ENCODE data around the gene SERF2.

The SERF2 gene

DNA sequence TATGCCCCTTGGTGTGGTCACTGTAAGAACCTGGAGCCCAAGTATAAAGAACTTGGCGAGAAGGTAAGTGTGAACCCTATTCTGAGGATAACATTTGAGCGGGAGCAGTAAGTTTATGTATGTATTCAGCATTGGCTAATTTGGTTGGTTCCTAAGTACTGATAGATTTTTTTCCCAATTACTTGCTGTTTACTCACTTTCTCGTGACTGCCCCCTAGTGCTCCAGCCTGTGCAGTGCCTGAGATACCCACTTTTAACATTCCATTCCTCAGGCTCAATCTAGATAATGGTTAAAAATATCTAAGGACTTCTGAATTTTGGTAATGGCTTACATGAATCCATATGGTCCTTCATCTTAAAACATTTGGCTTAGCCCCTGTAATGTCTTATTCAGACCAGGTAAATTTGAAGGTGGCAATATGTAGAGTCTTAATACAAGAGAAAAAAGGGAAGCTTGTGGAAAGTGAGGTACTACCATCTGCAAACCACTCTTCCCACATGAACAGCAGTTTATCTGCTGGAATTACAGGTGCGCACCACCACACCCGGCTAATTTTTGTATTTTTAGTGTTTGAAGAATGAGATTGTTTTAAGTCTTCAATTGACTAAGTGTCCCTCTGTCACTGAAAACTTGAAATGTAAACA, 22.4 kb upstream of the SERF2 start:
- peaks cover 6% of the 10 kb centered on the region for H3K79me1 ChIP-seq (replicated peaks; ENCODE audit: low read length, poor library complexity, severe bottlenecking)
- no peak overlapping the region for H3K23ac ChIP-seq (ENCODE audit: low read length in 2 of 2)
- no peak overlapping the region for H4K8ac ChIP-seq (ENCODE audit: low read length)
- peaks cover 35 to 97% of the 10 kb centered on the region in 2 experiments for H3K36me3 ChIP-seq (ENCODE audit: control insufficient read depth in 1 of 2, insufficient read depth in 2 of 2, low read depth in 1 of 2, low read length in 2 of 2)
- WGBS, result 41% methylated on average over 3 of the region's 5 CpGs
- no peak overlapping the region for H3K4ac ChIP-seq (ENCODE audit: low read depth in 1 of 2, low read length in 2 of 2)
- no peak overlapping the region for H4K91ac ChIP-seq (ENCODE audit: low read length)
- no peak overlapping the region for H2BK15ac ChIP-seq (ENCODE audit: low read depth, poor library complexity, severe bottlenecking)
- H3K9me3 ChIP-seq (ENCODE audit: control insufficient read depth, low read length), result no peaks in the 10 kb centered on the region
- H2BK120ac ChIP-seq (ENCODE audit: low read depth, low read length), result no peak overlapping the region
- H2AFZ ChIP-seq (ENCODE audit: low read depth, low read length), result no peak overlapping the region
- H2AK5ac ChIP-seq (ENCODE audit: low read length, severe bottlenecking), result no peak overlapping the region
- no peak overlapping the region for H2BK12ac ChIP-seq (ENCODE audit: low read length in 2 of 2)
- no peaks in the 10 kb centered on the region for H3K4me1 ChIP-seq (ENCODE audit: control insufficient read depth, insufficient read depth, low read depth, low read length)
- H3K9ac ChIP-seq (ENCODE audit: low read length), result peak overlapping the region; percentile 3
- H3K18ac ChIP-seq (ENCODE audit: low read depth in 1 of 2, low read length in 2 of 2), result no peak overlapping the region
- no peak overlapping the region for H2BK5ac ChIP-seq (ENCODE audit: low read depth, low read length, poor library complexity, severe bottlenecking)
- no peak overlapping the region for H3K4me3 ChIP-seq (ENCODE audit: insufficient read depth in 1 of 2, low read depth in 1 of 2, low read length in 2 of 2)
- no peak overlapping the region for H3K14ac ChIP-seq (ENCODE audit: low read length in 2 of 2)
- no peak overlapping the region for H3K4me2 ChIP-seq (ENCODE audit: low read length, poor library complexity, severe bottlenecking)
- DNase-seq, result peak; percentile 68
- no peak overlapping the region for H3K27ac ChIP-seq (ENCODE audit: low read length, poor library complexity, severe bottlenecking)
- no peaks in the 10 kb centered on the region for H3K27me3 ChIP-seq (ENCODE audit: control insufficient read depth in 1 of 2, insufficient read depth in 1 of 2, low read length in 2 of 2)

GRCh38 chr15:43771816-43772215, 20.3 kb upstream of the SERF2 start:
- Histone ChIP-seq H3K4me3 (ENCODE audit: insufficient read depth in 1 of 2, low read depth in 1 of 2, low read length in 2 of 2) (no peak overlapping the region), H3K4me2 (ENCODE audit: low read length, poor library complexity, severe bottlenecking) (no peak overlapping the region), H3K4ac (ENCODE audit: low read depth in 1 of 2, low read length in 2 of 2) (no peak overlapping the region), H2AK5ac (ENCODE audit: low read length, severe bottlenecking) (no peak overlapping the region), H3K4me1 (ENCODE audit: control insufficient read depth, insufficient read depth, low read depth, low read length) (peaks cover 10% of the 10 kb centered on the region), H3K27ac (ENCODE audit: low read length, poor library complexity, severe bottlenecking) (no peak overlapping the region), H3K14ac (ENCODE audit: low read length in 2 of 2) (no peak overlapping the region), H3K9me3 (ENCODE audit: control insufficient read depth, low read length) (no peaks in the 10 kb centered on the region), H2BK5ac (ENCODE audit: low read depth, low read length, poor library complexity, severe bottlenecking) (no peak overlapping the region), H3K18ac (ENCODE audit: low read depth in 1 of 2, low read length in 2 of 2) (no peak overlapping the region), H2BK12ac (ENCODE audit: low read length in 2 of 2) (no peak overlapping the region), H2BK15ac (ENCODE audit: low read depth, poor library complexity, severe bottlenecking) (no peak overlapping the region), H3K36me3 (ENCODE audit: control insufficient read depth in 1 of 2, insufficient read depth in 2 of 2, low read depth in 1 of 2, low read length in 2 of 2) (peaks cover 35 to 76% of the 10 kb centered on the region in 2 experiments), H4K91ac (ENCODE audit: low read length) (no peak overlapping the region), H3K79me1 (replicated peaks; ENCODE audit: low read length, poor library complexity, severe bottlenecking) (peaks cover 6% of the 10 kb centered on the region), H3K27me3 (ENCODE audit: control insufficient read depth in 1 of 2, insufficient read depth in 1 of 2, low read length in 2 of 2) (no peaks in the 10 kb centered on the region), H3K9ac (ENCODE audit: low read length) (peak overlapping the region; percentile 39), H2BK120ac (ENCODE audit: low read depth, low read length) (no peak overlapping the region), H4K8ac (ENCODE audit: low read length) (no peak overlapping the region), H3K23ac (ENCODE audit: low read length in 2 of 2) (no peak overlapping the region), H2AFZ (ENCODE audit: low read depth, low read length) (no peak overlapping the region)
- DNase-seq, result peak; percentile 28
- 82% methylated on average over 2 of the region's 2 CpGs for WGBS

GRCh38 chr15:43772624-43773023, 19.5 kb upstream of the SERF2 start:
- no peak overlapping the region for H2BK120ac ChIP-seq (ENCODE audit: low read depth, low read length)
- H4K91ac ChIP-seq (ENCODE audit: low read length), result no peak overlapping the region
- peak overlapping the region; percentile 39 for H3K9ac ChIP-seq (ENCODE audit: low read length)
- no peak overlapping the region for H3K18ac ChIP-seq (ENCODE audit: low read depth in 1 of 2, low read length in 2 of 2)
- H3K79me1 ChIP-seq (replicated peaks; ENCODE audit: low read length, poor library complexity, severe bottlenecking), result peaks cover 6% of the 10 kb centered on the region
- no peak overlapping the region for H2BK15ac ChIP-seq (ENCODE audit: low read depth, poor library complexity, severe bottlenecking)
- no peak overlapping the region for H3K23ac ChIP-seq (ENCODE audit: low read length in 2 of 2)
- no peak overlapping the region for H2BK5ac ChIP-seq (ENCODE audit: low read depth, low read length, poor library complexity, severe bottlenecking)
- H2AFZ ChIP-seq (ENCODE audit: low read depth, low read length), result no peak overlapping the region
- no peaks in the 10 kb centered on the region for H3K9me3 ChIP-seq (ENCODE audit: control insufficient read depth, low read length)
- H3K4ac ChIP-seq (ENCODE audit: low read depth in 1 of 2, low read length in 2 of 2), result no peak overlapping the region
- no peak overlapping the region for H3K4me2 ChIP-seq (ENCODE audit: low read length, poor library complexity, severe bottlenecking)
- H3K27me3 ChIP-seq (ENCODE audit: control insufficient read depth in 1 of 2, insufficient read depth in 1 of 2, low read length in 2 of 2), result no peaks in the 10 kb centered on the region
- H3K27ac ChIP-seq (ENCODE audit: low read length, poor library complexity, severe bottlenecking), result no peak overlapping the region
- no peak overlapping the region for H4K8ac ChIP-seq (ENCODE audit: low read length)
- H3K14ac ChIP-seq (ENCODE audit: low read length in 2 of 2), result no peak overlapping the region
- H2AK5ac ChIP-seq (ENCODE audit: low read length, severe bottlenecking), result no peak overlapping the region
- no peak overlapping the region for H3K4me3 ChIP-seq (ENCODE audit: insufficient read depth in 1 of 2, low read depth in 1 of 2, low read length in 2 of 2)
- H3K4me1 ChIP-seq (ENCODE audit: control insufficient read depth, insufficient read depth, low read depth, low read length), result peaks cover 13% of the 10 kb centered on the region
- no peak for DNase-seq
- H2BK12ac ChIP-seq (ENCODE audit: low read length in 2 of 2), result no peak overlapping the region
- H3K36me3 ChIP-seq (ENCODE audit: control insufficient read depth in 1 of 2, insufficient read depth in 2 of 2, low read depth in 1 of 2, low read length in 2 of 2), result peaks cover 27 to 68% of the 10 kb centered on the region in 2 experiments

DNA sequence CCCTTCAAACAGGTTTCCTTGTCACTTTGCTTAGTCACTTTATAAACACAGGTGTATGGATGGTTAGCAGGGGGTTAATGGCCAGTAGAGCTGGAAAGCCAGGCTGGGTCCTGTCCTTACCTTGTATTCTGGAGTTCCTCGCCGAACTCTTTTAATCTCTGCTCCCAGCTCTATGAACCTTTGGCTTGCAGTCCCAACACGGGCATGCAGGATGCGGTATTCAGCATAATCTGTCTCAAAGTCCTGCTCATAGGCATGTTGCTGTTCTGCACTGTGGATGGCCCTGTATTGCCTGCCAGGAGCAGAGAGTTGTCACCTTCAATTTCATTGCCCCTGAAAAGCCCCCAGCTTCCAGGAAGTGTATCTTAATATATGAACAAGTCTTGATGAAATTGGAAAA, 18.1 kb upstream of the SERF2 start:
- no peak overlapping the region for H2AFZ ChIP-seq (ENCODE audit: low read depth, low read length)
- H2BK12ac ChIP-seq (ENCODE audit: low read length in 2 of 2), result no peak overlapping the region
- H3K14ac ChIP-seq (ENCODE audit: low read length in 2 of 2), result no peak overlapping the region
- H3K9ac ChIP-seq (ENCODE audit: low read length), result no peak overlapping the region
- peaks cover 18 to 54% of the 10 kb centered on the region in 2 experiments for H3K36me3 ChIP-seq (ENCODE audit: control insufficient read depth in 1 of 2, insufficient read depth in 2 of 2, low read depth in 1 of 2, low read length in 2 of 2)
- H3K4me1 ChIP-seq (ENCODE audit: control insufficient read depth, insufficient read depth, low read depth, low read length), result peaks cover 14% of the 10 kb centered on the region
- WGBS, result 98% methylated on average over 4 of the region's 4 CpGs
- no peak overlapping the region for H3K4ac ChIP-seq (ENCODE audit: low read depth in 1 of 2, low read length in 2 of 2)
- H2BK15ac ChIP-seq (ENCODE audit: low read depth, poor library complexity, severe bottlenecking), result no peak overlapping the region
- no peak overlapping the region for H3K23ac ChIP-seq (ENCODE audit: low read length in 2 of 2)
- H3K18ac ChIP-seq (ENCODE audit: low read depth in 1 of 2, low read length in 2 of 2), result no peak overlapping the region
- no peak overlapping the region for H3K4me3 ChIP-seq (ENCODE audit: insufficient read depth in 1 of 2, low read depth in 1 of 2, low read length in 2 of 2)
- no peaks in the 10 kb centered on the region for H3K27me3 ChIP-seq (ENCODE audit: control insufficient read depth in 1 of 2, insufficient read depth in 1 of 2, low read length in 2 of 2)
- H3K4me2 ChIP-seq (ENCODE audit: low read length, poor library complexity, severe bottlenecking), result no peak overlapping the region
- no peak overlapping the region for H2BK120ac ChIP-seq (ENCODE audit: low read depth, low read length)
- H2AK5ac ChIP-seq (ENCODE audit: low read length, severe bottlenecking), result no peak overlapping the region
- H2BK5ac ChIP-seq (ENCODE audit: low read depth, low read length, poor library complexity, severe bottlenecking), result no peak overlapping the region
- H3K79me1 ChIP-seq (replicated peaks; ENCODE audit: low read length, poor library complexity, severe bottlenecking), result peaks cover 3% of the 10 kb centered on the region
- no peak overlapping the region for H3K27ac ChIP-seq (ENCODE audit: low read length, poor library complexity, severe bottlenecking)
- no peak for DNase-seq
- no peaks in the 10 kb centered on the region for H3K9me3 ChIP-seq (ENCODE audit: control insufficient read depth, low read length)
- no peak overlapping the region for H4K8ac ChIP-seq (ENCODE audit: low read length)
- no peak overlapping the region for H4K91ac ChIP-seq (ENCODE audit: low read length)
